ENCODE results near the gene SCGN. TPM values are rescaled to one million over a fixed set of nuclear protein-coding genes. Genes with fewer than 3 reads are reported as not detected.

SCGN gene
- total RNA-seq, 1 experiment from 2014 or later = not detected

DNA sequence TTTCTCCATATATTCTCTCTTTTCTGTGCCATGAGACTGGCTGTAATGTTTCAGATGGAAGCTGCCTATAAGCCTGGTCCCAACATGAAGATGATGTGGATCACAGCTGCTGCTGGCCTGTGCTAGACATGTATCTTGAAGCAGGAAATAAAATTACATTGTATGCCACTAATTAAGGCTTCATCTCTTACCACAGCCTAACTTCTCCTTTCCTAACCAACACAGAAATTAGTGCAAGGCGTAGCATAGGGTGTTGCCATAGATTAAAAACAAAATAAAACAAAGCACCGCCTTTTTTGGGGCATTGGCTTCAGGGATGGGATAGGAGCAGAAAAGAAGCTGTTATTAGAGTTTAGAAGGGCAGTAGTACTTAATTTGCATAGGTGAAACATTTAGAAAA is 97.8 kb downstream of the SCGN start (continued):
- TF ChIP-seq NR1H2 (CRISPR knock-in tag; IDR thresholded peaks at IDR 0.05) (no peak), ZNF219 (CRISPR knock-in tag; IDR thresholded peaks at IDR 0.05; ENCODE audit: borderline replicate concordance) (no peak), NFATC4 (CRISPR knock-in tag; IDR thresholded peaks at IDR 0.05) (no peak), USF2 (CRISPR knock-in tag; IDR thresholded peaks at IDR 0.05) (no peak), ZBTB21 (CRISPR knock-in tag; IDR thresholded peaks at IDR 0.05; ENCODE audit: borderline replicate concordance) (no peak)

DNA sequence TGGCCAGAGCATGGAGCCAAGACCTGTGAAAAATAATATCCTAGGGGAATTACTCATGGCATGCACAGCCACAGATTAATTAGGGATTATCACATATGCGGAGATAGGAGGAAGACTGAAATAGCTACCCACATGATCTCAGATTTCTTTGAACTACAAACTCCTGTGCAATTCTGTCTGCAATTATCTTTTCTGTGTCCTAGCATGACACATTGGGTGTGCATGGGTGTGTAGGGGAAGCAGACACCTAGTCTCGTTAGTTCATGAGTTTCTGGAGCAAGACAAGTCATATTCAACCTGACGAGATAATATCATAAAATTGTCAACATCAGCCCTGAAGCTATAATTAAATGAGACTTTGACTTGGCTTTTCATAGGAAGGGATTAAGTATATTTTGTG is 98.9 kb downstream of the SCGN start:
- POLR2A ChIA-PET = no interaction called here
- no peaks in the 10 kb centered on the region for H3K4me1 Mint-ChIP-seq
- H3K4me3 Mint-ChIP-seq = no peak overlapping the region
- CTCF ChIA-PET = interaction anchor here (1.4 kb wide), 1 partner anchor 33 kb away, joined by 4 read pairs; no protein-coding TSS in a partner anchor
- H3K36me3 Mint-ChIP-seq = no peaks in the 10 kb centered on the region
- ATAC-seq (no peak), DNase-seq (ENCODE audit: low spot score) (no peak)
- no peaks in the 10 kb centered on the region for H3K9me3 Mint-ChIP-seq
- H3K27me3 Mint-ChIP-seq (ENCODE audit: low read depth) = no peaks in the 10 kb centered on the region
- TF ChIP-seq E2F4 (CRISPR knock-in tag; IDR thresholded peaks at IDR 0.05; ENCODE audit: borderline replicate concordance, low read depth) (no peak), CDX4 (CRISPR knock-in tag; IDR thresholded peaks at IDR 0.05; ENCODE audit: borderline replicate concordance) (no peak), CREM (CRISPR knock-in tag; IDR thresholded peaks at IDR 0.05) (no peak), ATF1 (CRISPR knock-in tag; IDR thresholded peaks at IDR 0.05) (no peak), ZNF219 (CRISPR knock-in tag; IDR thresholded peaks at IDR 0.05; ENCODE audit: borderline replicate concordance) (no peak), ZNF317 (CRISPR knock-in tag; IDR thresholded peaks at IDR 0.05; ENCODE audit: borderline replicate concordance, low read depth) (no peak)
- TF ChIP-seq, protein P1, sequence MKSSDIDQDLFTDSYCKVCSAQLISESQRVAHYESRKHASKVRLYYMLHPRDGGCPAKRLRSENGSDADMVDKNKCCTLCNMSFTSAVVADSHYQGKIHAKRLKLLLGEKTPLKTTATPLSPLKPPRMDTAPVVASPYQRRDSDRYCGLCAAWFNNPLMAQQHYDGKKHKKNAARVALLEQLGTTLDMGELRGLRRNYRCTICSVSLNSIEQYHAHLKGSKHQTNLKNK (CRISPR knock-in tag; IDR thresholded peaks at IDR 0.05) = no peak
- H3K27ac Mint-ChIP-seq = no peak overlapping the region

Other genes with a start within 250 kb of the SCGN start
- gene SLC17A4, start 102.5 kb downstream of the SCGN start, total RNA-seq (2021) = 0.05 to 0.07 TPM in 2 of 3 replicates, not detected in the other
- not detected in 3 replicates for gene SLC17A1, start 179.8 kb downstream of the SCGN start, total RNA-seq (2021)
- gene SLC17A3, start 222.0 kb downstream of the SCGN start, total RNA-seq (2021) = not detected in 3 replicates